Right lobe of liver (tissue), 4 donors: ENCODE measurements around the gene CDH4.

Experiments used
- POLR2A ChIP-seq: fragments of 450-650 bp; IDR thresholded peaks from one replicate; pipeline ENCODE4 v1.6.1; 2017; ENCODE audit warnings: antibody characterized with exemption, mild to moderate bottlenecking
- TF ChIP-seq, protein P1 (sequence below), 4 donors: fragments of 200-600 bp in 3 of 4; fragments of 450-650 bp in 1 of 4; IDR thresholded peaks; one replicate each; pipeline versions ENCODE4 v1.5.1 to v1.8.0; 2016 to 2022; ENCODE audit warnings: antibody characterized with exemption in 4 of 4, mild to moderate bottlenecking in 2 of 4
- donor health status: DM: no; HTN: no; CAD: no.
- donor health status: DM: no; HTN: no; CAD: no.
- donor health status: DM: no; HTN: yes; CAD: no.

DNA sequence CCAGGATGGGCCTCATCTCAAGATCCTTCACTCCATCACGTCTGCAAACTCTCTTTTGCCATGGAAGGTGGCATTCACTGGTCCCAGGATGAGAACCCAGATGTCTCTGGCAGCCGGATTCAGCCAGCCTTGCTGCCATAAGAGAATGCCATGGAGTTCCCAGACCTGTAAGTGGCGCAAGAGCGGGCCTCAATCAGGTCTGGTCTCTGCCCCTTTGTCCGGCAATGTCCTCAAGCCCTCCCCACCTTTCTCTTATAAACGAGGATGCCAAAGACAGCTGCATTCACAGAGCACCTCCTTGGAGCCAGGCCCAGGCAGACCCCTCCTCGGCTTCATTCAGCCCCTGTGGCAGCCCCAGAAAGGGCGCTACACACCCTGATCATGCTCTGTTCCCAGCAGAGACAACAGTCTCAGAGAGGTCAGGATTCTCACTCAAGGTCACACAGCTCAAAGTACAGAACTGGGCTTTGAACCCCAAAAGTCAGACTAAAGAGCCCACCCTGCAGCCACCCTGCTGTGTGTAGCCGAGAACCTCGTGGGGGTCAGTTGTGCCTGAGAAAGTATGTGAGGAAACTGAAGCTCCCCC is 549.9 kb downstream of the CDH4 start:
- TF ChIP-seq, protein P1, sequence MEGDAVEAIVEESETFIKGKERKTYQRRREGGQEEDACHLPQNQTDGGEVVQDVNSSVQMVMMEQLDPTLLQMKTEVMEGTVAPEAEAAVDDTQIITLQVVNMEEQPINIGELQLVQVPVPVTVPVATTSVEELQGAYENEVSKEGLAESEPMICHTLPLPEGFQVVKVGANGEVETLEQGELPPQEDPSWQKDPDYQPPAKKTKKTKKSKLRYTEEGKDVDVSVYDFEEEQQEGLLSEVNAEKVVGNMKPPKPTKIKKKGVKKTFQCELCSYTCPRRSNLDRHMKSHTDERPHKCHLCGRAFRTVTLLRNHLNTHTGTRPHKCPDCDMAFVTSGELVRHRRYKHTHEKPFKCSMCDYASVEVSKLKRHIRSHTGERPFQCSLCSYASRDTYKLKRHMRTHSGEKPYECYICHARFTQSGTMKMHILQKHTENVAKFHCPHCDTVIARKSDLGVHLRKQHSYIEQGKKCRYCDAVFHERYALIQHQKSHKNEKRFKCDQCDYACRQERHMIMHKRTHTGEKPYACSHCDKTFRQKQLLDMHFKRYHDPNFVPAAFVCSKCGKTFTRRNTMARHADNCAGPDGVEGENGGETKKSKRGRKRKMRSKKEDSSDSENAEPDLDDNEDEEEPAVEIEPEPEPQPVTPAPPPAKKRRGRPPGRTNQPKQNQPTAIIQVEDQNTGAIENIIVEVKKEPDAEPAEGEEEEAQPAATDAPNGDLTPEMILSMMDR (IDR thresholded peaks at IDR 0.05): no peak
- TF ChIP-seq POLR2A: no peak
